ENCODE results near the gene TSR3. TPM values are rescaled to one million over a fixed set of nuclear protein-coding genes. Genes with fewer than 3 reads are reported as not detected.

TSR3 gene
- total and polyA plus RNA-seq, 2 experiments from 2014 or later: 105 to 110 TPM

DNA sequence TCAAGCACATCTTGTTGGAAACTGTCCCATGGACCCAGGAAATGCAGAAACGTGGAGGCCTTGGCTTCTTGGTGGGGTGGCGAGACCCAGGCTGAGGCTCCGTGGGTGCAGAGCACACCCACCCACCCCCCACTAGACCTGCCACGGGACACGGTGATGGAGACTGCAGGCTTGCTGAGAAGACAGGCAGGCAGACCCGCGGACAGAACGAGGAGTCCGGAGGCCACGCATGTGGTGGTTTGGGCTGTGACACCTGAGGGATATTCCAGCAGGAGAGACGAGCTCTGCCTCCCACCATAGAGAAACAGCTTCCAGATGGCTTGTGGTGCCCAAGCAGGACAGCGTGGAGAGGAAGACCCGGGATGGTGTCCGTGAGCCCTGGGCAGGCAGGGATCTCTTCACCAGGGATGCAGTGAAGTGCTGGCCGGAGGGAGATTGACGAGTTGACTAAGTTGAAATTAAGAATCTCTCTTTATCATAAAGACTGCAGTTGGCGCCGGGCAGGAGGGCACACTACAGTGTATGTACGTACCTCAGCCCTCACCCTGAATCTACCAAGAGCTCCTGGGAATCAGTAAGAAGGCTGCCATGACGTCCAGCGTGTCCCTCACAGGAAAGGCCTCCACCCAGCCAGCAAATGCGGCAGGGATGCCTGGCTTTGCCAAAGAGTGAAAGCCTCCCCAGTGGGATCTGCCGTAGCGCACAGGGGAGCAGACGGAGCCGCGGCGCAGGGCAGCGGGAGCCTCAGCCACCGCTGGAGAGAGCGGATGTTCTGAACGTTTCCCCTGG is 34.0 kb downstream of the TSR3 start:
- DNase-seq: no peak
- Histone ChIP-seq H2AFZ (no peak overlapping the region), H3K4me2 (ENCODE audit: unreplicated experiment) (no peak overlapping the region), H3K9me2 (ENCODE audit: insufficient read depth) (no peaks in the 10 kb centered on the region), H3K27ac (no peak overlapping the region), H4K20me1 (ENCODE audit: insufficient read depth) (peaks cover 2% of the 10 kb centered on the region; the same call in 1 of the 2 replicates), H3K9ac (no peak overlapping the region), H3K9me3 (ENCODE audit: low read depth) (no peaks in the 10 kb centered on the region), H3K4me3 (no peak overlapping the region), H3F3A (ENCODE audit: insufficient read depth) (no peaks in the 10 kb centered on the region), H3K79me2 (ENCODE audit: insufficient read depth) (peaks cover 77% of the 10 kb centered on the region), H3K27me3 (replicated peaks; ENCODE audit: insufficient read depth) (no peaks in the 10 kb centered on the region), H3K36me3 (ENCODE audit: low read depth) (peaks cover 23% of the 10 kb centered on the region), H3K4me1 (ENCODE audit: insufficient read depth) (peaks cover under 1% of the 10 kb centered on the region; the same call in 1 of the 2 replicates)
- in situ Hi-C loops (cut with MboI): no loop called here
- 86 to 90% methylated on average over 32 of the region's 32 CpGs for WGBS, 2 experiments (ENCODE audit: low coverage in 1 of 2, low lambda C conversion rate in 2 of 2, missing lambda C conversion rate in 2 of 2)
- TF ChIP-seq EZH2phosphoT487 (IDR thresholded peaks at IDR 0.05; ENCODE audit: insufficient read depth, low read depth) (no peak), EZH2 (IDR thresholded peaks at IDR 0.05; ENCODE audit: insufficient read depth, poor library complexity, severe bottlenecking) (no peak)

DNA sequence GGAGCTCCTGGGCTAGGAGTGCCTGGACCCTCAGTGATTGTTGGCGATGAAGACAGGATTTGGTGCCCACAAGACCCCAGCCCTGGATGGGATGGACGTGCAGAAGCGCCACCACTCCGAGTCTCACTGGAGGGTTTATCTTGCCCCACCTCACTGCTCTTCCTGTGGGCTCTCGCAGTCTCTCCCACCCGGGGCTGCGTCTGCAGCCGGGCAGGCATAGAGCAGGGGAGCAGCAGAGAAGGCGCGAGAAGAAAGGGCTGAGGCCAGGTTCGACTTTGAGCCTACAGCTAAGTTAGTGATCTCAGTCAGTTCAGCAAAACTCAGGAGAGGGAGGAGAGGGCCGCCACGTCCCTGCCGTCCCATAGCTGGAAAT is 35.7 kb downstream of the TSR3 start:
- 94 to 95% methylated on average over 14 of the region's 14 CpGs for WGBS, 2 experiments (ENCODE audit: low coverage in 1 of 2, low lambda C conversion rate in 2 of 2, missing lambda C conversion rate in 2 of 2)
- peaks cover 94% of the 10 kb centered on the region for H3K79me2 ChIP-seq (ENCODE audit: insufficient read depth)
- no peak overlapping the region for H3K9ac ChIP-seq
- peaks cover 16% of the 10 kb centered on the region for H3K4me1 ChIP-seq (ENCODE audit: insufficient read depth)
- no peak overlapping the region for H3K4me2 ChIP-seq (ENCODE audit: unreplicated experiment)
- H3K27ac ChIP-seq: no peak overlapping the region
- DNase-seq: no peak
- H3K36me3 ChIP-seq (ENCODE audit: low read depth): peaks cover 23% of the 10 kb centered on the region
- no peak overlapping the region for H3K4me3 ChIP-seq
- no peaks in the 10 kb centered on the region for H3K9me2 ChIP-seq (ENCODE audit: insufficient read depth)
- in situ Hi-C loops (cut with MboI): no loop called here
- no peaks in the 10 kb centered on the region for H3K9me3 ChIP-seq (ENCODE audit: low read depth)
- peaks cover 3% of the 10 kb centered on the region; the same call in 1 of the 2 replicates for H3F3A ChIP-seq (ENCODE audit: insufficient read depth)
- H4K20me1 ChIP-seq (ENCODE audit: insufficient read depth): peaks cover 14% of the 10 kb centered on the region
- no peaks in the 10 kb centered on the region for H3K27me3 ChIP-seq (replicated peaks; ENCODE audit: insufficient read depth)
- TF ChIP-seq EZH2phosphoT487 (IDR thresholded peaks at IDR 0.05; ENCODE audit: insufficient read depth, low read depth) (no peak), EZH2 (IDR thresholded peaks at IDR 0.05; ENCODE audit: insufficient read depth, poor library complexity, severe bottlenecking) (no peak)
- H2AFZ ChIP-seq: no peak overlapping the region

DNA sequence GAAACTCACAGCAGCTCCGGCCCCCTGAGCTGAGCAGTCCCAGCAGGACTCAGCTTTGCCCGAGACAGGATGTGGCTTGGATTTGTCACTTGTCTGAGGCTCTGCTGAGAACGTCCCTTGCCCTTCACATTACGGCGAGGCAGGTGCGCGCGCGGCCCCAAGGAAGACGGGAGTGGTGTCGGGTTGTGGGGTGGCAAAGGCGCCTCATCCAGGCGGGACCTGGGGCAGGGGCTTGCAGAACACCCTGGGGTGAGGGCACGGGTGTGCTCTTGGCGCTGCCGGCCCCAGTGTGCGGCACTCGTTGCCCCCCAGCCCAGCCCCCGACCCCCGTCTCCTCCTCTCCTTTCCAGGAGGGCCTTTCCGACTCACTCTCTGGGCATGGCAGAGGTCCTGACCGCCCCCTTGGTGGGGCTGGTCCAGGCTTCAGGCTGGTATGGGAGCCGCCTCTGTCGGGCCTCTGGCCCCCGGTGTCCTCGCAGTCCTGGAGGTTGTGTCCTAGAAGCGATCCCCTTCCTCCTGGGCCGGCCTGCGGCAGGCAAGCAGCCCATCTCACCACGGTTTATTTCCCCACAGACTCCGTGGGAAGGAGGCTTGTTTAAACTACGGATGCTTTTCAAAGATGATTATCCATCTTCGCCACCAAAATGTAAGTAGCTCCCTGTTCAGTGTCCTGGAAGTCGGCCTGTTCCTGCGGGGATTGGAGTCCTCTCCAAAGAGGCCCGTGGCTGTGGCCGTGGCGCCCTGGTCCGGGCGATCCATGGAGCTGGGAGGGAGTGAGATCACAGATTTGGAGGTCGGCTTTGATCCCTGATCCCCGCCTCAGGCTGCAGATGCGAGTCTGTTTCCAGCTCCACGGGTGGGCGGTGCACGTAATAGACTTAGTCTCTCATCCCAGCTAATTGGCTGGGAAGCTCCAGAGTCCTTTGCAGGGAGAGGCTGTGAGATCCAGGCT is 36.3 kb downstream of the TSR3 start:
- H3K79me2 ChIP-seq (ENCODE audit: insufficient read depth): peaks cover 99% of the 10 kb centered on the region
- no peaks in the 10 kb centered on the region for H3K9me2 ChIP-seq (ENCODE audit: insufficient read depth)
- in situ Hi-C loops (cut with MboI): no loop called here
- H3K9ac ChIP-seq: no peak overlapping the region
- 81 to 82% methylated on average over 37 to 46 of the region's 46 CpGs for WGBS, 2 experiments (ENCODE audit: low coverage in 1 of 2, low lambda C conversion rate in 2 of 2, missing lambda C conversion rate in 2 of 2)
- no peak for DNase-seq
- H3K4me3 ChIP-seq: no peak overlapping the region
- H3K36me3 ChIP-seq (ENCODE audit: low read depth): peaks cover 23% of the 10 kb centered on the region
- no peak overlapping the region for H2AFZ ChIP-seq
- peaks cover 18% of the 10 kb centered on the region for H4K20me1 ChIP-seq (ENCODE audit: insufficient read depth)
- no peaks in the 10 kb centered on the region for H3K9me3 ChIP-seq (ENCODE audit: low read depth)
- H3K27me3 ChIP-seq (replicated peaks; ENCODE audit: insufficient read depth): no peaks in the 10 kb centered on the region
- peaks cover 16% of the 10 kb centered on the region for H3K4me1 ChIP-seq (ENCODE audit: insufficient read depth)
- no peak overlapping the region for H3K4me2 ChIP-seq (ENCODE audit: unreplicated experiment)
- H3F3A ChIP-seq (ENCODE audit: insufficient read depth): peaks cover 8% of the 10 kb centered on the region; the same call in 1 of the 2 replicates
- no peak overlapping the region for H3K27ac ChIP-seq
- TF ChIP-seq EZH2 (IDR thresholded peaks at IDR 0.05; ENCODE audit: insufficient read depth, poor library complexity, severe bottlenecking): no peak
- TF ChIP-seq EZH2phosphoT487 (IDR thresholded peaks at IDR 0.05; ENCODE audit: insufficient read depth, low read depth): no peak

GRCh38 chr16:1314399-1315068 is 37.1 kb downstream of the TSR3 start:
- no peak overlapping the region for H3K9ac ChIP-seq
- H4K20me1 ChIP-seq (ENCODE audit: insufficient read depth): peaks cover 21% of the 10 kb centered on the region
- H3K4me2 ChIP-seq (ENCODE audit: unreplicated experiment): no peak overlapping the region
- peaks cover 96% of the 10 kb centered on the region for H3K79me2 ChIP-seq (ENCODE audit: insufficient read depth)
- peaks cover 23% of the 10 kb centered on the region for H3K36me3 ChIP-seq (ENCODE audit: low read depth)
- TF ChIP-seq EZH2 (IDR thresholded peaks at IDR 0.05; ENCODE audit: insufficient read depth, poor library complexity, severe bottlenecking) (no peak), EZH2phosphoT487 (IDR thresholded peaks at IDR 0.05; ENCODE audit: insufficient read depth, low read depth) (no peak)
- no peak for DNase-seq
- in situ Hi-C loops (cut with MboI): no loop called here
- H3K9me3 ChIP-seq (ENCODE audit: low read depth): no peaks in the 10 kb centered on the region
- H3K27me3 ChIP-seq (replicated peaks; ENCODE audit: insufficient read depth): no peaks in the 10 kb centered on the region
- H3K4me1 ChIP-seq (ENCODE audit: insufficient read depth): peaks cover 16% of the 10 kb centered on the region
- no peak overlapping the region for H2AFZ ChIP-seq
- WGBS, 2 experiments (ENCODE audit: low coverage in 1 of 2, low lambda C conversion rate in 2 of 2, missing lambda C conversion rate in 2 of 2): 91 to 93% methylated on average over 26 to 28 of the region's 28 CpGs
- H3F3A ChIP-seq (ENCODE audit: insufficient read depth): peaks cover 12% of the 10 kb centered on the region; the same call in 1 of the 2 replicates
- no peak overlapping the region for H3K27ac ChIP-seq
- no peaks in the 10 kb centered on the region for H3K9me2 ChIP-seq (ENCODE audit: insufficient read depth)
- no peak overlapping the region for H3K4me3 ChIP-seq

All from GM23248 (cell line).